ENCODE measurements around the gene PTPRE.

PTPRE gene

GRCh38 chr10:128116187-128116586, 209.3 kb downstream of the PTPRE start:
- H3K4me3 ChIP-seq (ENCODE audit: low read depth in 1 of 2, low read length in 2 of 2): no peak overlapping the region
- H3K9ac ChIP-seq (ENCODE audit: low read length): no peak overlapping the region
- no peaks in the 10 kb centered on the region for H3K9me3 ChIP-seq (ENCODE audit: low read length)
- no peaks in the 10 kb centered on the region for H3K36me3 ChIP-seq (ENCODE audit: insufficient read depth, low read length)
- H3K4me1 ChIP-seq (ENCODE audit: insufficient read depth, low read length): no peaks in the 10 kb centered on the region
- H3K27ac ChIP-seq (ENCODE audit: low read depth, low read length): no peak overlapping the region
- H3K27me3 ChIP-seq (ENCODE audit: control insufficient read depth in 1 of 2, insufficient read depth in 2 of 2, low read length in 2 of 2): no peaks in the 10 kb centered on the region

- Histone ChIP-seq H3K36me3 (ENCODE audit: insufficient read depth, low read length) (no peaks in the 10 kb centered on the region), H3K4me3 (ENCODE audit: low read depth in 1 of 2, low read length in 2 of 2) (no peak overlapping the region), H3K4me1 (ENCODE audit: insufficient read depth, low read length) (no peaks in the 10 kb centered on the region), H3K9ac (ENCODE audit: low read length) (no peak overlapping the region), H3K27me3 (ENCODE audit: control insufficient read depth in 1 of 2, insufficient read depth in 2 of 2, low read length in 2 of 2) (peaks cover 2 to 4% of the 10 kb centered on the region in 2 donors), H3K27ac (ENCODE audit: low read depth, low read length) (no peak overlapping the region), H3K9me3 (ENCODE audit: low read length) (no peaks in the 10 kb centered on the region)
Measured at GRCh38 chr10:128116851-128117615, 210.1 kb downstream of the PTPRE start.

- Histone ChIP-seq H3K9ac (ENCODE audit: low read length) (no peak overlapping the region), H3K4me1 (ENCODE audit: insufficient read depth, low read length) (peaks cover 8% of the 10 kb centered on the region), H3K27ac (ENCODE audit: low read depth, low read length) (no peak overlapping the region), H3K9me3 (ENCODE audit: low read length) (no peaks in the 10 kb centered on the region), H3K4me3 (ENCODE audit: low read depth in 1 of 2, low read length in 2 of 2) (no peak overlapping the region), H3K36me3 (ENCODE audit: insufficient read depth, low read length) (no peaks in the 10 kb centered on the region), H3K27me3 (ENCODE audit: control insufficient read depth in 1 of 2, insufficient read depth in 2 of 2, low read length in 2 of 2) (peaks cover 30 to 40% of the 10 kb centered on the region in 2 donors)
Measured at GRCh38 chr10:128121750-128122412, 215.0 kb downstream of the PTPRE start.

GRCh38 chr10:128122931-128123330, 216.0 kb downstream of the PTPRE start:
- H3K27me3 ChIP-seq (ENCODE audit: control insufficient read depth in 1 of 2, insufficient read depth in 2 of 2, low read length in 2 of 2): peaks cover 30 to 40% of the 10 kb centered on the region in 2 donors
- no peak overlapping the region for H3K9ac ChIP-seq (ENCODE audit: low read length)

GRCh38 chr10:128123846-128124245, 216.9 kb downstream of the PTPRE start:
- H3K27ac ChIP-seq (ENCODE audit: low read depth, low read length): no peak overlapping the region
- H3K4me3 ChIP-seq (ENCODE audit: low read depth in 1 of 2, low read length in 2 of 2): no peak overlapping the region
- H3K4me1 ChIP-seq (ENCODE audit: insufficient read depth, low read length): peaks cover 8% of the 10 kb centered on the region
- no peak overlapping the region for H3K9ac ChIP-seq (ENCODE audit: low read length)
- no peaks in the 10 kb centered on the region for H3K36me3 ChIP-seq (ENCODE audit: insufficient read depth, low read length)
- H3K9me3 ChIP-seq (ENCODE audit: low read length): no peaks in the 10 kb centered on the region
- peaks cover 30 to 40% of the 10 kb centered on the region in 2 donors for H3K27me3 ChIP-seq (ENCODE audit: control insufficient read depth in 1 of 2, insufficient read depth in 2 of 2, low read length in 2 of 2)

More at GRCh38 chr10:128122931-128123330, 216.0 kb downstream of the PTPRE start:
- Histone ChIP-seq H3K36me3 (ENCODE audit: insufficient read depth, low read length) (no peaks in the 10 kb centered on the region), H3K9me3 (ENCODE audit: low read length) (no peaks in the 10 kb centered on the region), H3K4me3 (ENCODE audit: low read depth in 1 of 2, low read length in 2 of 2) (no peak overlapping the region), H3K27ac (ENCODE audit: low read depth, low read length) (no peak overlapping the region), H3K4me1 (ENCODE audit: insufficient read depth, low read length) (peaks cover 8% of the 10 kb centered on the region)

- H3K4me1 ChIP-seq (ENCODE audit: insufficient read depth, low read length): peaks cover 8% of the 10 kb centered on the region
- H3K27ac ChIP-seq (ENCODE audit: low read depth, low read length): no peak overlapping the region
- H3K36me3 ChIP-seq (ENCODE audit: insufficient read depth, low read length): no peaks in the 10 kb centered on the region
- H3K9ac ChIP-seq (ENCODE audit: low read length): no peak overlapping the region
- no peak overlapping the region for H3K4me3 ChIP-seq (ENCODE audit: low read depth in 1 of 2, low read length in 2 of 2)
- H3K27me3 ChIP-seq (ENCODE audit: control insufficient read depth in 1 of 2, insufficient read depth in 2 of 2, low read length in 2 of 2): peaks cover 30 to 40% of the 10 kb centered on the region in 2 donors
- H3K9me3 ChIP-seq (ENCODE audit: low read length): no peaks in the 10 kb centered on the region
Measured at GRCh38 chr10:128124813-128125403, 218.0 kb downstream of the PTPRE start.

GRCh38 chr10:128125416-128125943, 218.6 kb downstream of the PTPRE start:
- H3K4me1 ChIP-seq (ENCODE audit: insufficient read depth, low read length): peaks cover 8% of the 10 kb centered on the region
- H3K27ac ChIP-seq (ENCODE audit: low read depth, low read length): no peak overlapping the region
- H3K27me3 ChIP-seq (ENCODE audit: control insufficient read depth in 1 of 2, insufficient read depth in 2 of 2, low read length in 2 of 2): peaks cover 30 to 40% of the 10 kb centered on the region in 2 donors
- peak overlapping the region; percentile 20 to 57 for H3K4me3 ChIP-seq (ENCODE audit: low read depth in 1 of 2, low read length in 2 of 2)
- H3K9ac ChIP-seq (ENCODE audit: low read length): no peak overlapping the region
- H3K9me3 ChIP-seq (ENCODE audit: low read length): no peaks in the 10 kb centered on the region
- H3K36me3 ChIP-seq (ENCODE audit: insufficient read depth, low read length): no peaks in the 10 kb centered on the region

GRCh38 chr10:128125944-128126764, 219.3 kb downstream of the PTPRE start, which contains the start of gene MKI67:
Gene MKI67, minus strand, starts transcription at chr10:128126423. Its CDS starts 756 bp downstream, at chr10:128125667.
- Histone ChIP-seq H3K36me3 (ENCODE audit: insufficient read depth, low read length) (no peaks in the 10 kb centered on the region), H3K4me1 (ENCODE audit: insufficient read depth, low read length) (peaks cover 8% of the 10 kb centered on the region), H3K27me3 (ENCODE audit: control insufficient read depth in 1 of 2, insufficient read depth in 2 of 2, low read length in 2 of 2) (peaks cover 30 to 40% of the 10 kb centered on the region in 2 donors), H3K4me3 (ENCODE audit: low read depth in 1 of 2, low read length in 2 of 2) (peak within 1 kb of the TSS; percentile 44 to 57), H3K9me3 (ENCODE audit: low read length) (no peaks in the 10 kb centered on the region), H3K27ac (ENCODE audit: low read depth, low read length) (no peak within 1 kb of the TSS), H3K9ac (ENCODE audit: low read length) (no peak within 1 kb of the TSS)

- Histone ChIP-seq H3K9ac (ENCODE audit: low read length) (no peak overlapping the region), H3K36me3 (ENCODE audit: insufficient read depth, low read length) (no peaks in the 10 kb centered on the region), H3K27me3 (ENCODE audit: control insufficient read depth in 1 of 2, insufficient read depth in 2 of 2, low read length in 2 of 2) (peaks cover 15 to 26% of the 10 kb centered on the region in 2 donors), H3K4me1 (ENCODE audit: insufficient read depth, low read length) (peaks cover 8% of the 10 kb centered on the region), H3K4me3 (ENCODE audit: low read depth in 1 of 2, low read length in 2 of 2) (no peak overlapping the region), H3K9me3 (ENCODE audit: low read length) (no peaks in the 10 kb centered on the region), H3K27ac (ENCODE audit: low read depth, low read length) (no peak overlapping the region)
Measured at GRCh38 chr10:128128582-128128981, 221.7 kb downstream of the PTPRE start.

GRCh38 chr10:128130051-128130450, 223.1 kb downstream of the PTPRE start:
- Histone ChIP-seq H3K4me1 (ENCODE audit: insufficient read depth, low read length) (peaks cover 8% of the 10 kb centered on the region), H3K9ac (ENCODE audit: low read length) (no peak overlapping the region), H3K9me3 (ENCODE audit: low read length) (no peaks in the 10 kb centered on the region), H3K27me3 (ENCODE audit: control insufficient read depth in 1 of 2, insufficient read depth in 2 of 2, low read length in 2 of 2) (peaks cover under 1 to 12% of the 10 kb centered on the region in 2 donors), H3K36me3 (ENCODE audit: insufficient read depth, low read length) (no peaks in the 10 kb centered on the region), H3K27ac (ENCODE audit: low read depth, low read length) (no peak overlapping the region), H3K4me3 (ENCODE audit: low read depth in 1 of 2, low read length in 2 of 2) (no peak overlapping the region)

Measured in muscle layer of colon (tissue), 2 donors.